MM.1S (cell line): ENCODE results near the gene FMN1.

Experiments used
- CTCF ChIP-seq: fragments of 300-600 bp; sonication (generic); IDR thresholded peaks from 2 replicates; pipeline ENCODE4 v1.5.1; 2016; ENCODE audit warnings: antibody characterized with exemption, low read length, mixed read lengths
- EZH2 ChIP-seq: fragments of 300-600 bp; sonication (generic); optimal IDR thresholded peaks from 2 replicates; pipeline ENCODE3; 2017; ENCODE audit warnings: low read depth, mild to moderate bottlenecking, antibody characterized with exemption, low read length, mixed read lengths
- EZH2phosphoT487 ChIP-seq: fragments of 300-600 bp; sonication (generic); IDR thresholded peaks from 2 replicates; pipeline ENCODE4 v1.6.1; 2018; ENCODE audit warnings: antibody characterized with exemption, low read length

GRCh38 chr15:32716915-32717425, 477.5 kb downstream of the FMN1 start:
- TF ChIP-seq CTCF = no peak
- TF ChIP-seq EZH2 = no peak
- no peak for TF ChIP-seq EZH2phosphoT487
